NCI-H2107 (cell line): ENCODE results near the gene NEUROD2.

Source experiments
- DNase-seq: peaks from one replicate; lab custom pipeline; 2025; lab: John Stamatoyannopoulos, UW

The NEUROD2 gene

GRCh38 chr17:39580082-39580468, 27.6 kb downstream of the NEUROD2 start:
- DNase-seq: no peak

- DNase-seq: no peak
Observed at GRCh38 chr17:39579318-39580081, 28.2 kb downstream of the NEUROD2 start.

GRCh38 chr17:39578272-39578671, 29.4 kb downstream of the NEUROD2 start:
- DNase-seq: no peak

- DNase-seq: no peak
Observed at GRCh38 chr17:39576187-39576586, 31.5 kb downstream of the NEUROD2 start.

GRCh38 chr17:39573447-39574298, 34.0 kb downstream of the NEUROD2 start:
- DNase-seq: no peak

- no peak for DNase-seq
Observed at GRCh38 chr17:39572121-39572520, 35.6 kb downstream of the NEUROD2 start.

GRCh38 chr17:39569126-39569525, 38.6 kb downstream of the NEUROD2 start:
- no peak for DNase-seq

- DNase-seq: no peak
Observed at GRCh38 chr17:39568702-39569101, 39.0 kb downstream of the NEUROD2 start.

GRCh38 chr17:39566094-39566850, 41.4 kb downstream of the NEUROD2 start:
- DNase-seq: no peak

- no peak for DNase-seq
Observed at GRCh38 chr17:39564211-39564848, 43.4 kb downstream of the NEUROD2 start.

- no peak for DNase-seq
Observed at GRCh38 chr17:39563476-39563875, 44.2 kb downstream of the NEUROD2 start.

- no peak for DNase-seq
Observed at GRCh38 chr17:39562976-39563375, 44.7 kb downstream of the NEUROD2 start.

GRCh38 chr17:39562395-39562794, 45.3 kb downstream of the NEUROD2 start:
- no peak for DNase-seq

- no peak for DNase-seq
Observed at GRCh38 chr17:39556423-39556822, 51.3 kb downstream of the NEUROD2 start.

- no peak for DNase-seq
Observed at GRCh38 chr17:39555368-39555767, 52.4 kb downstream of the NEUROD2 start.
